ENCODE results near the gene NTNG1.

- no peak for TF ChIP-seq CTCF (conservative IDR thresholded peaks at IDR 0.05; ENCODE audit: low read length)
- TF ChIP-seq EZH2phosphoT487 (IDR thresholded peaks at IDR 0.05; ENCODE audit: borderline replicate concordance, low read depth, low read length) = no peak
Observed at GRCh38 chr1:107149946-107150345, 9.1 kb downstream of the NTNG1 start.
